ENCODE results near the gene EXT2. TPM values are rescaled to one million over a fixed set of nuclear protein-coding genes. Genes with fewer than 3 reads are reported as not detected.

EXT2 gene
- total and polyA plus RNA-seq, 2 donors (not counting 1 experiment from before 2014, with no cell fraction given) = 114 to 177 TPM

DNA sequence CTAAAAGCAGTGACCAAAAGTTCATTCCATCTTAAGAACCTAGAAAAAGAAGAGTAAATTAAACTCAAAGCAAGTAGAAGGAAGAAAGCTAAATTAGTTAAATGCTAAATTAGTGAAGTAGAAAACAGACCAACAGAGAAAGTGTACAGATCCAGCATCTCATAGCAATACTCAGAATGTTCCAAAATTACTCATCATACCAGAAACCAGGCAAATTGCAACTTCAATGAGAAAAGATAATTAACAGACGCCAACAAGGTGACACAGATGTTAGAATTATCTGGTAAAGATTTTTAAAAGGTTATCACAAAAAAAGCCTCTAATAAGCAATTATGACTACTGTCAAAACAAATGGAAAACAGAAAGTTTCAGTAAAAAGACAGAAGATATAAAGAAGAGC is 117.7 kb downstream of the EXT2 start:
- H2AFZ ChIP-seq (ENCODE audit: low read length) = no peak overlapping the region
- H3K79me2 ChIP-seq (ENCODE audit: control insufficient read depth, insufficient read depth, low read length) = no peaks in the 10 kb centered on the region
- no peak overlapping the region for H3K4me3 ChIP-seq (replicated peaks in 1 of 4; ENCODE audit: control extremely low read depth in 1 of 4, insufficient read depth in 1 of 4, low read depth in 3 of 4, low read length in 4 of 4)
- no peak overlapping the region for H3K9ac ChIP-seq (ENCODE audit: insufficient read depth, low read length)
- DNase-seq (ENCODE audit: low read depth in 2 of 2) = no peak
- no peak overlapping the region for H3K27ac ChIP-seq (ENCODE audit: insufficient read depth, low read length)
- no peaks in the 10 kb centered on the region for H3K27me3 ChIP-seq (ENCODE audit: control insufficient read depth, insufficient read depth, low read length)
- H3K9me3 ChIP-seq (ENCODE audit: control insufficient read depth, insufficient read depth, low read depth, low read length) = no peaks in the 10 kb centered on the region
- no peaks in the 10 kb centered on the region for H3K4me1 ChIP-seq (ENCODE audit: control insufficient read depth, extremely low read depth, insufficient read depth, low read length)
- H4K20me1 ChIP-seq (ENCODE audit: control insufficient read depth, extremely low read depth, insufficient read depth, low read length) = no peaks in the 10 kb centered on the region
- TF ChIP-seq, protein P1, sequence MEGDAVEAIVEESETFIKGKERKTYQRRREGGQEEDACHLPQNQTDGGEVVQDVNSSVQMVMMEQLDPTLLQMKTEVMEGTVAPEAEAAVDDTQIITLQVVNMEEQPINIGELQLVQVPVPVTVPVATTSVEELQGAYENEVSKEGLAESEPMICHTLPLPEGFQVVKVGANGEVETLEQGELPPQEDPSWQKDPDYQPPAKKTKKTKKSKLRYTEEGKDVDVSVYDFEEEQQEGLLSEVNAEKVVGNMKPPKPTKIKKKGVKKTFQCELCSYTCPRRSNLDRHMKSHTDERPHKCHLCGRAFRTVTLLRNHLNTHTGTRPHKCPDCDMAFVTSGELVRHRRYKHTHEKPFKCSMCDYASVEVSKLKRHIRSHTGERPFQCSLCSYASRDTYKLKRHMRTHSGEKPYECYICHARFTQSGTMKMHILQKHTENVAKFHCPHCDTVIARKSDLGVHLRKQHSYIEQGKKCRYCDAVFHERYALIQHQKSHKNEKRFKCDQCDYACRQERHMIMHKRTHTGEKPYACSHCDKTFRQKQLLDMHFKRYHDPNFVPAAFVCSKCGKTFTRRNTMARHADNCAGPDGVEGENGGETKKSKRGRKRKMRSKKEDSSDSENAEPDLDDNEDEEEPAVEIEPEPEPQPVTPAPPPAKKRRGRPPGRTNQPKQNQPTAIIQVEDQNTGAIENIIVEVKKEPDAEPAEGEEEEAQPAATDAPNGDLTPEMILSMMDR (conservative IDR thresholded peaks at IDR 0.05 in 1 of 2, IDR thresholded peaks at IDR 0.05 in 1 of 2; ENCODE audit: low read depth in 1 of 2, low read length in 2 of 2) = no peak
- no peak for TF ChIP-seq EZH2 (IDR thresholded peaks at IDR 0.05; ENCODE audit: low read length, missing control alignments)
- no peak overlapping the region for H3K4me2 ChIP-seq (ENCODE audit: extremely low read depth, insufficient read depth, low read length)
- no peaks in the 10 kb centered on the region for H3K36me3 ChIP-seq (ENCODE audit: control insufficient read depth, insufficient read depth, low read length)

- no peak overlapping the region for H3K27ac ChIP-seq (ENCODE audit: insufficient read depth, low read length)
- no peak overlapping the region for H3K4me2 ChIP-seq (ENCODE audit: extremely low read depth, insufficient read depth, low read length)
- no peak for TF ChIP-seq EZH2 (IDR thresholded peaks at IDR 0.05; ENCODE audit: low read length, missing control alignments)
- TF ChIP-seq, protein P1 (conservative IDR thresholded peaks at IDR 0.05 in 1 of 2, IDR thresholded peaks at IDR 0.05 in 1 of 2; ENCODE audit: low read depth in 1 of 2, low read length in 2 of 2) = no peak
- no peak overlapping the region for H3K9ac ChIP-seq (ENCODE audit: insufficient read depth, low read length)
- peaks cover 2% of the 10 kb centered on the region for H3K4me1 ChIP-seq (ENCODE audit: control insufficient read depth, extremely low read depth, insufficient read depth, low read length)
- no peaks in the 10 kb centered on the region for H3K27me3 ChIP-seq (ENCODE audit: control insufficient read depth, insufficient read depth, low read length)
- no peak overlapping the region for H2AFZ ChIP-seq (ENCODE audit: low read length)
- H3K9me3 ChIP-seq (ENCODE audit: control insufficient read depth, insufficient read depth, low read depth, low read length) = no peaks in the 10 kb centered on the region
- H3K79me2 ChIP-seq (ENCODE audit: control insufficient read depth, insufficient read depth, low read length) = no peaks in the 10 kb centered on the region
- DNase-seq (ENCODE audit: low read depth in 2 of 2) = peak in 1 of 2 donors; percentile 26
- no peaks in the 10 kb centered on the region for H4K20me1 ChIP-seq (ENCODE audit: control insufficient read depth, extremely low read depth, insufficient read depth, low read length)
- no peak overlapping the region for H3K4me3 ChIP-seq (replicated peaks in 1 of 4; ENCODE audit: control extremely low read depth in 1 of 4, insufficient read depth in 1 of 4, low read depth in 3 of 4, low read length in 4 of 4)
- H3K36me3 ChIP-seq (ENCODE audit: control insufficient read depth, insufficient read depth, low read length) = no peaks in the 10 kb centered on the region
Observed at GRCh38 chr11:44217432-44217831, 122.0 kb downstream of the EXT2 start.

- Histone ChIP-seq H3K27ac (ENCODE audit: insufficient read depth, low read length) (no peak overlapping the region), H3K27me3 (ENCODE audit: control insufficient read depth, insufficient read depth, low read length) (no peaks in the 10 kb centered on the region), H2AFZ (ENCODE audit: low read length) (no peak overlapping the region), H3K79me2 (ENCODE audit: control insufficient read depth, insufficient read depth, low read length) (no peaks in the 10 kb centered on the region), H3K4me2 (ENCODE audit: extremely low read depth, insufficient read depth, low read length) (no peak overlapping the region), H3K9me3 (ENCODE audit: control insufficient read depth, insufficient read depth, low read depth, low read length) (no peaks in the 10 kb centered on the region), H3K4me1 (ENCODE audit: control insufficient read depth, extremely low read depth, insufficient read depth, low read length) (peaks cover 2% of the 10 kb centered on the region), H3K9ac (ENCODE audit: insufficient read depth, low read length) (no peak overlapping the region), H3K4me3 (replicated peaks in 1 of 4; ENCODE audit: control extremely low read depth in 1 of 4, insufficient read depth in 1 of 4, low read depth in 3 of 4, low read length in 4 of 4) (no peak overlapping the region), H4K20me1 (ENCODE audit: control insufficient read depth, extremely low read depth, insufficient read depth, low read length) (no peaks in the 10 kb centered on the region), H3K36me3 (ENCODE audit: control insufficient read depth, insufficient read depth, low read length) (no peaks in the 10 kb centered on the region)
- peak in 1 of 2 donors; percentile 41 for DNase-seq (ENCODE audit: low read depth in 2 of 2)
- TF ChIP-seq, protein P1 (conservative IDR thresholded peaks at IDR 0.05 in 1 of 2, IDR thresholded peaks at IDR 0.05 in 1 of 2; ENCODE audit: low read depth in 1 of 2, low read length in 2 of 2) = no peak
- no peak for TF ChIP-seq EZH2 (IDR thresholded peaks at IDR 0.05; ENCODE audit: low read length, missing control alignments)
Observed at GRCh38 chr11:44219830-44220796, 124.6 kb downstream of the EXT2 start.
